Transverse colon (tissue), 4 donors: Measurements from ENCODE around the gene DEGS2.

Source experiments
- CTCF ChIP-seq, 5 experiments: fragments of 200-600 bp in 3 of 5; fragments of 450-650 bp in 2 of 5; sonication (generic) in 3 of 5; IDR thresholded peaks; 1 replicate in 2 of 5; 2 replicates in 3 of 5; pipeline ENCODE4 v1.5.1; 2016 to 2017; ENCODE audit warnings: antibody characterized with exemption in 5 of 5, inconsistent platforms in 3 of 5, mild to moderate bottlenecking in 2 of 5, moderate library complexity in 1 of 5
- POLR2AphosphoS5 ChIP-seq, 3 donors: sonication (generic); formaldehyde crosslinking; IDR thresholded peaks; one replicate each; pipeline ENCODE4 v1.6.1; 2016; ENCODE audit warnings: antibody characterized with exemption in 3 of 3

GRCh38 chr14:100152091-100152490, 7.4 kb downstream of the DEGS2 start:
- no peak for TF ChIP-seq CTCF (IDR thresholded peaks at IDR 0.05)
- no peak for TF ChIP-seq POLR2AphosphoS5 (IDR thresholded peaks at IDR 0.05)
